GM19438 (cell line): ENCODE data around the gene FRY.

Experiments
- ATAC-seq: cut with Tn5 transposase; IDR thresholded peaks from one replicate; pipeline ENCODE4 v1.9.1; 2021; ENCODE audit warnings: low read depth; ENCODE audit not compliant: unreplicated experiment

The FRY gene

GRCh38 chr13:32323912-32324311, 292.3 kb downstream of the FRY start:
- ATAC-seq = no peak

- no peak for ATAC-seq
Observed at GRCh38 chr13:32330441-32330840, 298.9 kb downstream of the FRY start.

- no peak for ATAC-seq
Observed at GRCh38 chr13:32334671-32335070, 303.1 kb downstream of the FRY start.

DNA sequence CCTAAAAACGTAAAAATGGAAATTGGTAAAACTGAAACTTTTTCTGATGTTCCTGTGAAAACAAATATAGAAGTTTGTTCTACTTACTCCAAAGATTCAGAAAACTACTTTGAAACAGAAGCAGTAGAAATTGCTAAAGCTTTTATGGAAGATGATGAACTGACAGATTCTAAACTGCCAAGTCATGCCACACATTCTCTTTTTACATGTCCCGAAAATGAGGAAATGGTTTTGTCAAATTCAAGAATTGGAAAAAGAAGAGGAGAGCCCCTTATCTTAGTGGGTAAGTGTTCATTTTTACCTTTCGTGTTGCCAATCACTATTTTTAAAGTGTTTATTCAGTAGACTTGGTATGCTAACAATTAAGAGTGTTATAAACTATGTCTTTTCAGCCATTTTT, 309.3 kb downstream of the FRY start:
- no peak for ATAC-seq

DNA sequence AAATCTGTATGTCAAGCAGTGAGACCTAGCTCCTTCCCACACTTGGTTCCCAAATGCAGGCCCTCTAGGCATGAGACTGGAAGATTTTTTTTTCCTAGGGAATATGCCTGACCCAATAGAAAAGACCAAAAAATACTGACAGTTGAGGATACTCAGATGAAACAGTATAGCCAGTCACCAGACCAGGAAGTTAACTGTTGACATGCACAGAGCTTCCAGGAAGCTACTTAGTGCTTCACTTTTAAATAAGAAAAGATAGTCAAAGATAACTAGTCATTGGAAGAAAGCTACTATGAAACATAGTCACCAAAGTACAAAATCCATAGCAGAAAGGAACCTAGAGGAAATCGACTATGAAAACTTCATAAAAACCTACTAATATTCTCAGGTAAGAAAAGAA, 316.1 kb downstream of the FRY start:
- no peak for ATAC-seq
